H1 (cell line): Measurements from ENCODE around the gene SLC22A23. TPM values are rescaled to one million over a fixed set of nuclear protein-coding genes. Genes with fewer than 3 reads are reported as not detected.

ENCODE experiments used
- CTCF ChIA-PET: fragments of 300-600 bp; sonication (Branson Sonifier 250); formaldehyde crosslinking; loops from one replicate; lab custom pipeline; 2021; ENCODE audit not compliant: partially characterized antibody; lab: Charles Lee
- POLR2A ChIA-PET: fragments of 300-600 bp; sonication (Branson Sonifier 250); formaldehyde crosslinking; loops from one replicate; lab custom pipeline; 2021; ENCODE audit warnings: inconsistent platforms; ENCODE audit not compliant: partially characterized antibody; lab: Charles Lee
- DNase-seq, 2 experiments: peaks; one replicate each; pipeline versions ENCODE4 v3.0.0 to v3.0.0-alpha.2; 2010 to 2022; ENCODE audit warnings: low spot score in 2 of 2, low read depth in 1 of 2, mixed read lengths in 1 of 2
- FAIRE-seq: peaks from 2 replicates; lab custom pipeline; 2011; peaks lifted over from hg19 to GRCh38; lab: Jason Lieb, UNC
- H2AFZ ChIP-seq: 2 replicates; pipeline ENCODE4 v1.8.1; 2012; ENCODE audit warnings: low read length, inconsistent platforms
- H2AK5ac ChIP-seq: 2 replicates; pipeline ENCODE4 v1.6.1; 2013; ENCODE audit warnings: low read depth, low read length
- H2BK120ac ChIP-seq: replicated peaks from 2 replicates; pipeline ENCODE3; 2013; ENCODE audit warnings: low read depth, low read length, inconsistent platforms
- H2BK12ac ChIP-seq: 2 replicates; pipeline ENCODE4 v1.6.1; 2013; ENCODE audit warnings: low read depth, low read length
- H2BK15ac ChIP-seq: 2 replicates; pipeline ENCODE4 v1.6.1; 2013; ENCODE audit warnings: low read length
- H2BK20ac ChIP-seq: 2 replicates; pipeline ENCODE4 v1.6.1; 2013; ENCODE audit warnings: low read length
- H2BK5ac ChIP-seq: 2 replicates; pipeline ENCODE4 v1.6.1; 2013; ENCODE audit warnings: low read depth, low read length
- H3K14ac ChIP-seq: 2 replicates; pipeline ENCODE4 v1.6.1; 2013; ENCODE audit warnings: inconsistent platforms; ENCODE audit not compliant: insufficient read length
- H3K18ac ChIP-seq: 2 replicates; pipeline ENCODE4 v1.6.1; 2013; ENCODE audit warnings: low read length; ENCODE audit errors: extremely low read depth
- H3K23ac ChIP-seq: 2 replicates; pipeline ENCODE4 v1.6.1; 2013; ENCODE audit warnings: inconsistent platforms; ENCODE audit not compliant: insufficient read length
- H3K23me2 ChIP-seq: 2 replicates; pipeline ENCODE4 v1.6.1; 2013; ENCODE audit warnings: low read depth, low read length
- H3K27ac ChIP-seq: 2 replicates; pipeline ENCODE4 v1.6.1; 2011; ENCODE audit warnings: low read depth, low read length, inconsistent platforms
- H3K27me3 ChIP-seq, 4 experiments: replicated peaks in 1 of 4; 1 replicate in 1 of 4; 2 replicates in 3 of 4; pipeline versions ENCODE4 v1.6.1 to v1.8.1; 2011 to 2013; ENCODE audit warnings: low read length in 3 of 4, mild to moderate bottlenecking in 3 of 4, inconsistent platforms in 2 of 4, mixed read lengths in 2 of 4, moderate library complexity in 1 of 4; ENCODE audit not compliant: control insufficient read depth in 3 of 4, insufficient read depth in 3 of 4; ENCODE audit errors: extremely low read depth in 1 of 4
- H3K36me3 ChIP-seq, 4 experiments: 2 replicates each; pipeline versions ENCODE4 v1.6.1 to v1.8.1; 2011 to 2013; ENCODE audit warnings: mild to moderate bottlenecking in 4 of 4, low read length in 3 of 4, moderate library complexity in 2 of 4, control low read depth in 1 of 4, inconsistent platforms in 1 of 4; ENCODE audit not compliant: insufficient read depth in 4 of 4, control insufficient read depth in 2 of 4
- H3K4ac ChIP-seq: replicated peaks from 2 replicates; pipeline ENCODE3; 2013; ENCODE audit warnings: low read length, low read depth, mixed read lengths, inconsistent platforms; ENCODE audit not compliant: insufficient read length
- H3K4me1 ChIP-seq, 4 experiments: replicated peaks in 1 of 4; 1 replicate in 1 of 4; 2 replicates in 3 of 4; pipeline versions ENCODE4 v1.6.1 to v1.8.1; 2011 to 2013; ENCODE audit warnings: low read length in 3 of 4, inconsistent platforms in 2 of 4, mixed read lengths in 1 of 4; ENCODE audit not compliant: insufficient read depth in 4 of 4, control insufficient read depth in 3 of 4
- H3K4me2 ChIP-seq, 2 experiments: 2 replicates each; pipeline versions ENCODE4 v1.6.1 to v1.8.1; 2011 to 2013; ENCODE audit warnings: low read depth in 2 of 2, low read length in 2 of 2, control low read depth in 1 of 2, inconsistent platforms in 1 of 2, mild to moderate bottlenecking in 1 of 2; ENCODE audit not compliant: insufficient read depth in 1 of 2
- H3K4me3 ChIP-seq, 4 experiments: fragments of 200-600, 300-600 bp in 1 of 4; sonication (generic), shearing (Covaris generic), sonication (Bioruptor Twin) in 1 of 4; 2 replicates each; pipeline versions ENCODE4 v1.5.1 to v1.8.1; 2011 to 2016; ENCODE audit warnings: low read length in 4 of 4, low read depth in 3 of 4, control low read depth in 2 of 4, inconsistent platforms in 2 of 4, mild to moderate bottlenecking in 2 of 4, mixed read lengths in 1 of 4, moderate library complexity in 1 of 4; ENCODE audit not compliant: insufficient read depth in 2 of 4; ENCODE audit errors: extremely low read depth in 1 of 4
- H3K56ac ChIP-seq: replicated peaks from 2 replicates; pipeline ENCODE3; 2013; ENCODE audit warnings: low read depth, mild to moderate bottlenecking, mixed read lengths, low read length, inconsistent platforms; ENCODE audit not compliant: insufficient read length
- H3K79me1 ChIP-seq: 2 replicates; pipeline ENCODE4 v1.6.1; 2013; ENCODE audit warnings: low read depth, low read length, control low read depth
- H3K79me2 ChIP-seq, 2 experiments: 2 replicates each; pipeline versions ENCODE4 v1.6.1 to v1.8.1; 2012 to 2013; ENCODE audit warnings: low read length in 2 of 2, mild to moderate bottlenecking in 2 of 2, inconsistent platforms in 1 of 2; ENCODE audit not compliant: insufficient read depth in 2 of 2, control insufficient read depth in 1 of 2
- H3K9ac ChIP-seq, 4 experiments: replicated peaks in 1 of 4; 1 replicate in 1 of 4; 2 replicates in 3 of 4; pipeline versions ENCODE4 v1.6.1 to v1.8.1; 2011 to 2013; ENCODE audit warnings: low read depth in 3 of 4, low read length in 3 of 4, control low read depth in 2 of 4, mild to moderate bottlenecking in 2 of 4, moderate library complexity in 2 of 4, inconsistent platforms in 1 of 4; ENCODE audit errors: extremely low read depth in 1 of 4
- H3K9me3 ChIP-seq, 2 experiments: 2 replicates each; pipeline versions ENCODE4 v1.6.1 to v1.8.1; 2012 to 2013; ENCODE audit warnings: mild to moderate bottlenecking in 2 of 2, moderate library complexity in 2 of 2, control low read depth in 1 of 2, inconsistent platforms in 1 of 2, low read depth in 1 of 2, low read length in 1 of 2, mixed read lengths in 1 of 2; ENCODE audit not compliant: insufficient read depth in 2 of 2
- H4K20me1 ChIP-seq, 2 experiments: replicated peaks in 1 of 2; 2 replicates each; pipeline versions ENCODE3 to v1.8.1; 2011 to 2013; ENCODE audit warnings: inconsistent platforms in 2 of 2, low read length in 2 of 2, mild to moderate bottlenecking in 1 of 2; ENCODE audit not compliant: insufficient read depth in 2 of 2, control insufficient read depth in 1 of 2
- H4K5ac ChIP-seq: 2 replicates; pipeline ENCODE4 v1.6.1; 2013; ENCODE audit warnings: low read length, low read depth, mixed read lengths, inconsistent platforms; ENCODE audit not compliant: insufficient read length
- H4K8ac ChIP-seq: 2 replicates; pipeline ENCODE4 v1.8.0; 2013; ENCODE audit warnings: mild to moderate bottlenecking, moderate library complexity, low read length, inconsistent platforms; ENCODE audit not compliant: insufficient read depth; ENCODE audit errors: extremely low read depth
- H4K91ac ChIP-seq: replicated peaks from 2 replicates; pipeline ENCODE3; 2013; ENCODE audit warnings: low read length, mixed read lengths, inconsistent platforms; ENCODE audit not compliant: insufficient read length
- ASH2L ChIP-seq: fragments of 200-600, 300-600 bp; sonication (generic); IDR thresholded peaks from one replicate; pipeline ENCODE4 v1.7.1; 2017; ENCODE audit warnings: low read length
- ATF2 ChIP-seq: IDR thresholded peaks from 2 replicates; pipeline ENCODE4 v1.6.1; 2012; ENCODE audit warnings: low read length, inconsistent platforms
- BCL11A ChIP-seq, 2 experiments: IDR thresholded peaks; one replicate each; pipeline ENCODE4 v1.6.1; 2011; ENCODE audit warnings: low read depth in 2 of 2, low read length in 2 of 2, mild to moderate bottlenecking in 2 of 2
- CEBPB ChIP-seq: IDR thresholded peaks from 2 replicates; pipeline ENCODE4 v1.6.1; 2012; ENCODE audit warnings: low read depth, low read length
- CTBP2 ChIP-seq: IDR thresholded peaks from 2 replicates; pipeline ENCODE4 v1.7.0; 2011; ENCODE audit warnings: borderline replicate concordance, mild to moderate bottlenecking, moderate library complexity, mixed read lengths, low read length; ENCODE audit not compliant: insufficient read depth, insufficient read length
- KDM1A ChIP-seq: fragments of 200-600, 300-600 bp; sonication (generic); IDR thresholded peaks from 2 replicates; pipeline ENCODE4 v1.7.1; 2016; ENCODE audit warnings: mild to moderate bottlenecking, low read length, borderline replicate concordance
- PHF8 ChIP-seq: fragments of 200-600 bp; sonication (generic); conservative IDR thresholded peaks from 2 replicates; pipeline ENCODE4 v1.7.1; 2012; ENCODE audit warnings: low read depth, mild to moderate bottlenecking, inconsistent platforms, low read length, moderate library complexity
- RNF2 ChIP-seq: fragments of 200-900, 300-1000 bp; sonication (generic); IDR thresholded peaks from 2 replicates; pipeline ENCODE4 v1.7.1; 2016; ENCODE audit warnings: borderline replicate concordance, low read depth, mild to moderate bottlenecking, antibody characterized with exemption, low read length; ENCODE audit not compliant: poor library complexity, severe bottlenecking; ENCODE audit errors: missing control alignments
- RXRA ChIP-seq: IDR thresholded peaks from 2 replicates; pipeline ENCODE4 v1.6.1; 2011; ENCODE audit warnings: low read depth, mild to moderate bottlenecking, low read length, moderate library complexity; ENCODE audit not compliant: insufficient read depth
- SUZ12 ChIP-seq: fragments of 200-600 bp; sonication (generic); IDR thresholded peaks from 2 replicates; pipeline ENCODE4 v1.6.1; 2012; ENCODE audit warnings: mild to moderate bottlenecking, inconsistent platforms, low read length, moderate library complexity, mixed read lengths
- TAF7 ChIP-seq: optimal IDR thresholded peaks from 2 replicates; pipeline ENCODE3; 2011; ENCODE audit warnings: low read depth, mild to moderate bottlenecking, inconsistent platforms, low read length, moderate library complexity, borderline replicate concordance
- TCF12 ChIP-seq: IDR thresholded peaks from 2 replicates; pipeline ENCODE4 v1.6.1; 2011; ENCODE audit warnings: low read depth, mild to moderate bottlenecking, low read length
- WGBS, 2 experiments: shearing (Covaris generic) in 1 of 2; methylation state at CpG; one replicate each; pipeline versions ENCODE4 v1.1.6 to v1.1.7; 2013 to 2015; ENCODE audit warnings: low lambda C conversion rate in 2 of 2, mixed read lengths in 2 of 2, inconsistent platforms in 1 of 2, low coverage in 1 of 2, missing lambda C conversion rate in 1 of 2; ENCODE audit not compliant: insufficient replicate concordance in 2 of 2, insufficient coverage in 1 of 2, insufficient read length in 1 of 2; ENCODE audit errors: extremely low coverage in 1 of 2, missing lambda C conversion rate in 1 of 2; 5-methylcytosine and 5-hydroxymethylcytosine counted together
- polyA plus RNA-seq, 7 experiments: library from polyadenylated mRNA; depleted of rRNA in 3 of 7; stranded (reverse) in 5 of 7; unstranded in 2 of 7; fragments of >200 nt in 5 of 7; fragments of 200-250 nt in 2 of 7; gene quantifications; 1 replicate in 5 of 7; 2 replicates in 1 of 7; 4 replicates in 1 of 7; pipeline versions ENCODE4 v1.2.1 to v1.2.3, GENCODE V29; 2011 to 2013; ENCODE audit warnings: missing spikeins in 2 of 7, mixed read lengths in 2 of 7
- total RNA-seq: library from RNA; stranded (reverse); fragmentation: NEBNext Ultra II Directional; extraction: Animal tissue kit (Norgen Biotek cat#: 25700); gene quantifications from 2 replicates; pipeline ENCODE4 v1.2.1, GENCODE V29; 2021

SLC22A23 gene
- total and polyA plus RNA-seq, 2 of the 8 experiments (the other 6 are each of a cell fraction or from before 2014, with no cell fraction given), result 9.9 to 38.4 TPM

- Histone ChIP-seq H4K20me1 (no peaks in the 10 kb centered on the region), H3K9ac (no peak overlapping the region), H4K91ac (no peak overlapping the region), H2BK5ac (no peak overlapping the region; the same call in 1 of the 2 replicates), H3K23me2 (no peaks in the 10 kb centered on the region), H3K36me3 (no peaks in the 10 kb centered on the region), H2BK120ac (no peak overlapping the region), H3K4ac (no peak overlapping the region), H3K27me3 (no peaks in the 10 kb centered on the region), H3K79me2 (peaks cover 3 to 69% of the 10 kb centered on the region in 2 experiments; a peak in 2 of 4 replicates), H3K79me1 (peaks cover 5% of the 10 kb centered on the region), H3K4me3 (no peak overlapping the region), H3K9me3 (no peaks in the 10 kb centered on the region), H3K56ac (no peak overlapping the region), H3K18ac (no peak overlapping the region), H2BK12ac (no peak overlapping the region), H3K14ac (no peak overlapping the region), H3K4me1 (peaks cover 0 to 5% (median 1%) of the 10 kb centered on the region in 4 experiments; a peak in 1 of 7 replicates), H2BK15ac (no peak overlapping the region), H4K8ac (no peak overlapping the region), H2BK20ac (no peak overlapping the region), H3K27ac (no peak overlapping the region), H4K5ac (no peak overlapping the region), H2AK5ac (no peak overlapping the region), H3K4me2 (no peak overlapping the region), H2AFZ (no peak overlapping the region), H3K23ac (no peak overlapping the region)
- DNase-seq (no peak), FAIRE-seq (no peak)
- POLR2A ChIA-PET, result interaction anchor here (1.0 to 1.4 kb wide), 2 partner anchors 10 to 26 kb away, joined by 3 read pairs; no protein-coding TSS in a partner anchor
- CTCF ChIA-PET, result interaction anchor here (0.6 to 2.6 kb wide), 12 partner anchors 8 to 545 kb away, joined by 3 to 9 read pairs (median 5); no protein-coding TSS in a partner anchor
- 88% methylated on average over 7 of the region's 7 CpGs; no CpG with 5 or more reads in 1 of the 2 experiments for whole genome bisulfite sequencing, 2 experiments
- TF ChIP-seq BCL11A (IDR thresholded peaks at IDR 0.05; ENCODE audit: low read depth in 2 of 2, low read length in 2 of 2), result no peak
- TF ChIP-seq CTBP2, result no peak
- TF ChIP-seq CEBPB, result no peak
- TF ChIP-seq SUZ12, result no peak
- TF ChIP-seq RXRA, result no peak
- TF ChIP-seq ASH2L, result no peak
- no peak for TF ChIP-seq ATF2
- no peak for TF ChIP-seq PHF8
- no peak for TF ChIP-seq RNF2
- TF ChIP-seq TCF12, result no peak
- no peak for TF ChIP-seq KDM1A
- TF ChIP-seq TAF7, result no peak
Measured at GRCh38 chr6:3432416-3432815, 24.4 kb downstream of the SLC22A23 start.
